Measurements from ENCODE around the gene SERPIND1. TPM values are rescaled to one million over a fixed set of nuclear protein-coding genes. Genes with fewer than 3 reads are reported as not detected.

The SERPIND1 gene
- total and polyA plus RNA-seq, 2 experiments from 2014 or later, result not detected

DNA sequence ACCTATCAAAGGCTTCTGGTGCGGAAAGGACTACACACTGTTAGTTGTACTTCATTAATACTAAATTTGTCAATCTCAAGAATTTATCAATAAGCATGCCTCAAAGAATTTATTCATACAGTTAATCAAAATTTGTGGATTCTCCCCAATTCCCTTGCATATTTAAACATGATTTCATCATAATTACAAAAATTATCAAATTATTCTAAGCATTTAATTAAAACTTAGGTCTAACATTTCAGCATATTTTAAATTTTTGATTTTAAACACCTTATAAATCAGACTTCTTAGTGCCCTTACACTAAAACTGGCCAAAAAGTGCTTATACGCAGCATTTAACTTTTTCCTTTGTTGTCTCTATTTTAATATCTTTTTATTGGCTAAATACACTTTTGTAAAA is 13.8 kb upstream of the SERPIND1 start (continued):
- TF ChIP-seq, protein P1, sequence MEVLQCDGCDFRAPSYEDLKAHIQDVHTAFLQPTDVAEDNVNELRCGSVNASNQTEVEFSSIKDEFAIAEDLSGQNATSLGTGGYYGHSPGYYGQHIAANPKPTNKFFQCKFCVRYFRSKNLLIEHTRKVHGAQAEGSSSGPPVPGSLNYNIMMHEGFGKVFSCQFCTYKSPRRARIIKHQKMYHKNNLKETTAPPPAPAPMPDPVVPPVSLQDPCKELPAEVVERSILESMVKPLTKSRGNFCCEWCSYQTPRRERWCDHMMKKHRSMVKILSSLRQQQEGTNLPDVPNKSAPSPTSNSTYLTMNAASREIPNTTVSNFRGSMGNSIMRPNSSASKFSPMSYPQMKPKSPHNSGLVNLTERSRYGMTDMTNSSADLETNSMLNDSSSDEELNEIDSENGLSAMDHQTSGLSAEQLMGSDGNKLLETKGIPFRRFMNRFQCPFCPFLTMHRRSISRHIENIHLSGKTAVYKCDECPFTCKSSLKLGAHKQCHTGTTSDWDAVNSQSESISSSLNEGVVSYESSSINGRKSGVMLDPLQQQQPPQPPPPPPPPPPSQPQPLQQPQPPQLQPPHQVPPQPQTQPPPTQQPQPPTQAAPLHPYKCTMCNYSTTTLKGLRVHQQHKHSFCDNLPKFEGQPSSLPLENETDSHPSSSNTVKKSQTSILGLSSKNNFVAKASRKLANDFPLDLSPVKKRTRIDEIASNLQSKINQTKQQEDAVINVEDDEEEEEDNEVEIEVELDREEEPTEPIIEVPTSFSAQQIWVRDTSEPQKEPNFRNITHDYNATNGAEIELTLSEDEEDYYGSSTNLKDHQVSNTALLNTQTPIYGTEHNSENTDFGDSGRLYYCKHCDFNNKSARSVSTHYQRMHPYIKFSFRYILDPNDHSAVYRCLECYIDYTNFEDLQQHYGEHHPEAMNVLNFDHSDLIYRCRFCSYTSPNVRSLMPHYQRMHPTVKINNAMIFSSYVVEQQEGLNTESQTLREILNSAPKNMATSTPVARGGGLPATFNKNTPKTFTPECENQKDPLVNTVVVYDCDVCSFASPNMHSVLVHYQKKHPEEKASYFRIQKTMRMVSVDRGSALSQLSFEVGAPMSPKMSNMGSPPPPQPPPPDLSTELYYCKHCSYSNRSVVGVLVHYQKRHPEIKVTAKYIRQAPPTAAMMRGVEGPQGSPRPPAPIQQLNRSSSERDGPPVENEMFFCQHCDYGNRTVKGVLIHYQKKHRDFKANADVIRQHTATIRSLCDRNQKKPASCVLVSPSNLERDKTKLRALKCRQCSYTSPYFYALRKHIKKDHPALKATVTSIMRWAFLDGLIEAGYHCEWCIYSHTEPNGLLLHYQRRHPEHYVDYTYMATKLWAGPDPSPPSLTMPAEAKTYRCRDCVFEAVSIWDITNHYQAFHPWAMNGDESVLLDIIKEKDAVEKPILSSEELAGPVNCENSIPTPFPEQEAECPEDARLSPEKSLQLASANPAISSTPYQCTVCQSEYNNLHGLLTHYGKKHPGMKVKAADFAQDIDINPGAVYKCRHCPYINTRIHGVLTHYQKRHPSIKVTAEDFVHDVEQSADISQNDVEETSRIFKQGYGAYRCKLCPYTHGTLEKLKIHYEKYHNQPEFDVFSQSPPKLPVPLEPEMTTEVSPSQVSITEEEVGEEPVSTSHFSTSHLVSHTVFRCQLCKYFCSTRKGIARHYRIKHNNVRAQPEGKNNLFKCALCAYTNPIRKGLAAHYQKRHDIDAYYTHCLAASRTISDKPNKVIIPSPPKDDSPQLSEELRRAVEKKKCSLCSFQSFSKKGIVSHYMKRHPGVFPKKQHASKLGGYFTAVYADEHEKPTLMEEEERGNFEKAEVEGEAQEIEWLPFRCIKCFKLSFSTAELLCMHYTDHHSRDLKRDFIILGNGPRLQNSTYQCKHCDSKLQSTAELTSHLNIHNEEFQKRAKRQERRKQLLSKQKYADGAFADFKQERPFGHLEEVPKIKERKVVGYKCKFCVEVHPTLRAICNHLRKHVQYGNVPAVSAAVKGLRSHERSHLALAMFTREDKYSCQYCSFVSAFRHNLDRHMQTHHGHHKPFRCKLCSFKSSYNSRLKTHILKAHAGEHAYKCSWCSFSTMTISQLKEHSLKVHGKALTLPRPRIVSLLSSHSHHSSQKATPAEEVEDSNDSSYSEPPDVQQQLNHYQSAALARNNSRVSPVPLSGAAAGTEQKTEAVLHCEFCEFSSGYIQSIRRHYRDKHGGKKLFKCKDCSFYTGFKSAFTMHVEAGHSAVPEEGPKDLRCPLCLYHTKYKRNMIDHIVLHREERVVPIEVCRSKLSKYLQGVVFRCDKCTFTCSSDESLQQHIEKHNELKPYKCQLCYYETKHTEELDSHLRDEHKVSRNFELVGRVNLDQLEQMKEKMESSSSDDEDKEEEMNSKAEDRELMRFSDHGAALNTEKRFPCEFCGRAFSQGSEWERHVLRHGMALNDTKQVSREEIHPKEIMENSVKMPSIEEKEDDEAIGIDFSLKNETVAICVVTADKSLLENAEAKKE (CRISPR knock-in tag; IDR thresholded peaks at IDR 0.05), result no peak

DNA sequence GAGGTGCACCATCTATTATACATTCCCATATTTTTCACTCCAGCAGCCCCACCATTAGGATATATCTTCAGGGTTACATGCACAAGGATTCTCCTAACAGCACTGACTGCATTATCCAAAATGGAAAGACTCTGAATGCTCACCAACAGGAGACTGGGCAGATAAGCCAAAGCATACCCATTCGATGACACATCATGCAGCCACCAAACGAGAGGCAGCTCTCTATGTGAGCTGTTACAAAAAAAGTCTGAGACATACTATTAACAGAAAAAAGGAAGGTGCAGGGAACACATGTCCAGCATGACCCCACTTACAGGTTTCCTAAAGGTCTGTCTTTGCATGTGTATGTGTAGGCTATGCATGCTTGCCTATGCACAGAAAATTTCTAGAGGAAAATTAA is 12.4 kb upstream of the SERPIND1 start:
- no peaks in the 10 kb centered on the region for H3K27me3 ChIP-seq (ENCODE audit: insufficient read depth)
- H3K27me3 Mint-ChIP-seq (ENCODE audit: insufficient read depth, low read depth, poor library complexity), result peaks cover 2% of the 10 kb centered on the region
- no peak overlapping the region for H3K27ac Mint-ChIP-seq
- no peak overlapping the region for H3K4me3 Mint-ChIP-seq
- H3K27ac ChIP-seq (ENCODE audit: low read depth), result no peak overlapping the region
- ATAC-seq, result no peak
- no peak overlapping the region for H3K4me3 ChIP-seq
- no peak overlapping the region for H2AFZ ChIP-seq
- H3K36me3 Mint-ChIP-seq (ENCODE audit: low read depth), result peaks cover 12% of the 10 kb centered on the region
- no peaks in the 10 kb centered on the region for H4K20me1 ChIP-seq (replicated peaks; ENCODE audit: insufficient read depth)
- no peaks in the 10 kb centered on the region for H3K79me2 ChIP-seq (replicated peaks; ENCODE audit: insufficient read depth)
- TF ChIP-seq, protein P2, sequence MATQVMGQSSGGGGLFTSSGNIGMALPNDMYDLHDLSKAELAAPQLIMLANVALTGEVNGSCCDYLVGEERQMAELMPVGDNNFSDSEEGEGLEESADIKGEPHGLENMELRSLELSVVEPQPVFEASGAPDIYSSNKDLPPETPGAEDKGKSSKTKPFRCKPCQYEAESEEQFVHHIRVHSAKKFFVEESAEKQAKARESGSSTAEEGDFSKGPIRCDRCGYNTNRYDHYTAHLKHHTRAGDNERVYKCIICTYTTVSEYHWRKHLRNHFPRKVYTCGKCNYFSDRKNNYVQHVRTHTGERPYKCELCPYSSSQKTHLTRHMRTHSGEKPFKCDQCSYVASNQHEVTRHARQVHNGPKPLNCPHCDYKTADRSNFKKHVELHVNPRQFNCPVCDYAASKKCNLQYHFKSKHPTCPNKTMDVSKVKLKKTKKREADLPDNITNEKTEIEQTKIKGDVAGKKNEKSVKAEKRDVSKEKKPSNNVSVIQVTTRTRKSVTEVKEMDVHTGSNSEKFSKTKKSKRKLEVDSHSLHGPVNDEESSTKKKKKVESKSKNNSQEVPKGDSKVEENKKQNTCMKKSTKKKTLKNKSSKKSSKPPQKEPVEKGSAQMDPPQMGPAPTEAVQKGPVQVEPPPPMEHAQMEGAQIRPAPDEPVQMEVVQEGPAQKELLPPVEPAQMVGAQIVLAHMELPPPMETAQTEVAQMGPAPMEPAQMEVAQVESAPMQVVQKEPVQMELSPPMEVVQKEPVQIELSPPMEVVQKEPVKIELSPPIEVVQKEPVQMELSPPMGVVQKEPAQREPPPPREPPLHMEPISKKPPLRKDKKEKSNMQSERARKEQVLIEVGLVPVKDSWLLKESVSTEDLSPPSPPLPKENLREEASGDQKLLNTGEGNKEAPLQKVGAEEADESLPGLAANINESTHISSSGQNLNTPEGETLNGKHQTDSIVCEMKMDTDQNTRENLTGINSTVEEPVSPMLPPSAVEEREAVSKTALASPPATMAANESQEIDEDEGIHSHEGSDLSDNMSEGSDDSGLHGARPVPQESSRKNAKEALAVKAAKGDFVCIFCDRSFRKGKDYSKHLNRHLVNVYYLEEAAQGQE (IDR thresholded peaks at IDR 0.05; ENCODE audit: unreplicated experiment), result no peak
- TF ChIP-seq POLR2AphosphoS5 (IDR thresholded peaks at IDR 0.05; ENCODE audit: low read depth) (no peak), JUNB (IDR thresholded peaks at IDR 0.05; ENCODE audit: unreplicated experiment) (no peak), ZNF331 (CRISPR knock-in tag; IDR thresholded peaks at IDR 0.05; ENCODE audit: low read depth) (no peak), STAT1 (IDR thresholded peaks at IDR 0.05; ENCODE audit: unreplicated experiment) (no peak), EZH2phosphoT487 (IDR thresholded peaks at IDR 0.05; ENCODE audit: unreplicated experiment) (no peak), CREB1 (CRISPR knock-in tag; IDR thresholded peaks at IDR 0.05; ENCODE audit: low read depth) (no peak)
- TF ChIP-seq, protein P3, sequence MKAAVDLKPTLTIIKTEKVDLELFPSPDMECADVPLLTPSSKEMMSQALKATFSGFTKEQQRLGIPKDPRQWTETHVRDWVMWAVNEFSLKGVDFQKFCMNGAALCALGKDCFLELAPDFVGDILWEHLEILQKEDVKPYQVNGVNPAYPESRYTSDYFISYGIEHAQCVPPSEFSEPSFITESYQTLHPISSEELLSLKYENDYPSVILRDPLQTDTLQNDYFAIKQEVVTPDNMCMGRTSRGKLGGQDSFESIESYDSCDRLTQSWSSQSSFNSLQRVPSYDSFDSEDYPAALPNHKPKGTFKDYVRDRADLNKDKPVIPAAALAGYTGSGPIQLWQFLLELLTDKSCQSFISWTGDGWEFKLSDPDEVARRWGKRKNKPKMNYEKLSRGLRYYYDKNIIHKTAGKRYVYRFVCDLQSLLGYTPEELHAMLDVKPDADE (IDR thresholded peaks at IDR 0.05), result no peak
- H3K4me2 ChIP-seq, result no peak overlapping the region
- no peaks in the 10 kb centered on the region for H3K4me1 Mint-ChIP-seq
- H3K4me1 ChIP-seq (ENCODE audit: insufficient read depth), result no peaks in the 10 kb centered on the region
- H3K36me3 ChIP-seq (ENCODE audit: insufficient read depth), result no peaks in the 10 kb centered on the region
- no peak for DNase-seq (ENCODE audit: low spot score)
- no peaks in the 10 kb centered on the region for H3K9me2 ChIP-seq (ENCODE audit: insufficient read depth)
- no peaks in the 10 kb centered on the region for H3K9me3 Mint-ChIP-seq
- H3F3A ChIP-seq (replicated peaks; ENCODE audit: low read depth), result no peaks in the 10 kb centered on the region

Data from GM23338 (cell line).